Measurements from ENCODE around the gene CLEC4D. TPM values are rescaled to one million over a fixed set of nuclear protein-coding genes. Genes with fewer than 3 reads are reported as not detected.
A peak's percentile ranks its signal among the peaks of the same experiment; 100 is the strongest.
"Not testable (repeated sequence)": the region's sequence is repeated elsewhere in the genome, so short reads cannot be mapped to it uniquely, and the experiment has no call there.

CLEC4D gene
- under 1 TPM in 2 of 10 donors, not detected in 8; 0.12 to 0.13 TPM for polyA plus RNA-seq (ENCODE audit: insufficient read length in 10 of 10)
- long read RNA-seq, donor 1: 0 reads
- long read RNA-seq, donor 2: 0 reads
- long read RNA-seq, donor 3: 0 reads
- long read RNA-seq, donor 4: 0 reads
- long read RNA-seq, donor 5: 0 reads
- long read RNA-seq, donor 6: 0 reads
- long read RNA-seq, donor 7: 0 reads
- long read RNA-seq, donor 8: 0 reads
- long read RNA-seq, donor 9: 0 reads

GRCh38 chr12:8513256-8513655 lies at the start of gene CLEC4D:
Gene CLEC4D (plus strand): TSS chr12:8513503. CDS start chr12:8513733, 230 bp downstream.
- DNase-seq: no peak

GRCh38 chr12:8465301-8465996 lies 47.9 kb upstream of the CLEC4D start:
- no peak for DNase-seq

- DNase-seq: no peak
Observed at GRCh38 chr12:8466241-8466640, 47.1 kb upstream of the CLEC4D start.

GRCh38 chr12:8471090-8471489 lies 42.2 kb upstream of the CLEC4D start:
- no peak for DNase-seq

GRCh38 chr12:8475508-8476203 lies 37.6 kb upstream of the CLEC4D start:
- DNase-seq: no peak

- no peak for DNase-seq
Observed at GRCh38 chr12:8482571-8483061, 30.7 kb upstream of the CLEC4D start.

- no peak for DNase-seq
Observed at GRCh38 chr12:8483079-8483478, 30.2 kb upstream of the CLEC4D start.

GRCh38 chr12:8491646-8492530 lies 21.4 kb upstream of the CLEC4D start:
- no peak for DNase-seq

GRCh38 chr12:8493084-8493483 lies 20.2 kb upstream of the CLEC4D start:
- peak; percentile 6 to 36 (median 28) for DNase-seq

- DNase-seq: not testable (repeated sequence)
Observed at GRCh38 chr12:8495671-8496070, 17.6 kb upstream of the CLEC4D start.

GRCh38 chr12:8496074-8496473 lies 17.2 kb upstream of the CLEC4D start:
- DNase-seq: not testable (repeated sequence)

GRCh38 chr12:8499616-8500015 lies 13.7 kb upstream of the CLEC4D start:
- DNase-seq: no peak

- no peak for DNase-seq
Observed at GRCh38 chr12:8501720-8502119, 11.6 kb upstream of the CLEC4D start.

- DNase-seq: no peak
Observed at GRCh38 chr12:8504351-8504750, 9.0 kb upstream of the CLEC4D start.

- no peak for DNase-seq
Observed at GRCh38 chr12:8507596-8507995, 5.7 kb upstream of the CLEC4D start.

GRCh38 chr12:8508223-8508622 lies 5.1 kb upstream of the CLEC4D start:
- DNase-seq: no peak

- DNase-seq: no peak
Observed at GRCh38 chr12:8508910-8509841, 4.1 kb upstream of the CLEC4D start.

- DNase-seq: no peak
Observed at GRCh38 chr12:8517971-8518370, 4.7 kb downstream of the CLEC4D start.

- no peak for DNase-seq
Observed at GRCh38 chr12:8519171-8519570, 5.9 kb downstream of the CLEC4D start.
